H1 (cell line): Measurements from ENCODE around the gene TCEA2.

Experiments
- CEBPB ChIP-seq: IDR thresholded peaks from 2 replicates; pipeline ENCODE4 v1.6.1; 2012; ENCODE audit warnings: low read depth, low read length
- EZH2 ChIP-seq: fragments of 200-600 bp; sonication (generic); IDR thresholded peaks from 2 replicates; pipeline ENCODE4 v1.7.1; 2012; ENCODE audit warnings: low read depth, mild to moderate bottlenecking, moderate library complexity, low read length, inconsistent platforms; ENCODE audit not compliant: severe bottlenecking
- RXRA ChIP-seq: IDR thresholded peaks from 2 replicates; pipeline ENCODE4 v1.6.1; 2011; ENCODE audit warnings: low read depth, mild to moderate bottlenecking, low read length, moderate library complexity; ENCODE audit not compliant: insufficient read depth

DNA sequence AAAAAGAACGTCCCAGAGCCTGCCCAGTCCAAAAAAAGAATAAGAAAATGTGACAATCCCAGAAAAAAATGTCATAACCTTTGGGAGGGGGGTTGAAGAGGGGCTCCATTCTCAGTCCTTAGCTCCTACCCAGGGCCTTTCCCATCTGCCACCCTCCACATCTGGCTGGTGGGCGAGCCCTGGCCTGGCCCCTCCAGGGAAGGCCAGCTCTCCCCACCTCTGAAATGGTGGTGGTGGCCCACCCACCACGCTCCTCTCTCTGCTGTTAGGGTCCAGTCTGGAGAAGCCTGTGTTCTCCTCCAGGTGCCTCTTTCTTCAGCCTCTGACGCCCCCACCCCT, 15.9 kb downstream of the TCEA2 start:
- TF ChIP-seq EZH2 (no peak), RXRA (no peak), CEBPB (no peak)
